Measurements from ENCODE around the gene DDX39B. TPM values are rescaled to one million over a fixed set of nuclear protein-coding genes. Genes with fewer than 3 reads are reported as not detected.

DDX39B gene
- total and polyA plus RNA-seq, 9 of the 15 experiments (the other 6 are each of a cell fraction or from before 2014, with no cell fraction given): 479 to 869 (median 592) TPM

GRCh38 chr6:31521835-31522234 is 20.0 kb downstream of the DDX39B start:
- no peaks in the 10 kb centered on the region for H4K20me1 ChIP-seq (replicated peaks; ENCODE audit: control insufficient read depth, insufficient read depth, low read length)
- DNase-seq (ENCODE audit: extremely low read depth in 1 of 4, low spot score in 3 of 4) (no peak), ATAC-seq (no peak), FAIRE-seq (no peak)
- intact Hi-C loops (cut with micrococcal nuclease) (no loop called here), in situ Hi-C loops (cut with MboI) (no loop called here)
- CTCF ChIA-PET (ENCODE audit: low intra/inter-chr PET ratio): no interaction called here
- H3K9me3 ChIP-seq (replicated peaks; ENCODE audit: control insufficient read depth, insufficient read depth, low read depth, low read length): no peaks in the 10 kb centered on the region
- H3K27ac ChIP-seq (ENCODE audit: extremely low read depth, low read depth, low read length): no peak overlapping the region
- peaks cover 9 to 10% of the 10 kb centered on the region in 2 experiments for H3K4me1 ChIP-seq (replicated peaks in 1 of 2; ENCODE audit: control insufficient read depth in 2 of 2, insufficient read depth in 2 of 2, low read length in 2 of 2)
- no TSS peak for BruUV-seq (replicated peaks)
- POLR2A ChIA-PET: interaction anchor here (1.4 to 4.9 kb wide), 2 partner anchors 10 to 19 kb away, joined by 9 to 27 read pairs; partner anchors contain the start of gene DDX39B
- no peaks in the 10 kb centered on the region for H3K79me2 ChIP-seq (ENCODE audit: control insufficient read depth, insufficient read depth, low read length)
- 0 out of 5 replicates have a peak, but pooled peaks cover 0 to 2% of the 10 kb centered on the region in 2 experiments for H3K27me3 ChIP-seq (ENCODE audit: control insufficient read depth in 2 of 2, insufficient read depth in 2 of 2, low read length in 2 of 2)
- H3K9ac ChIP-seq (ENCODE audit: insufficient read depth in 1 of 2, low read depth in 2 of 2, low read length in 2 of 2): no peak overlapping the region
- no peaks in the 10 kb centered on the region for H3K9me1 ChIP-seq (ENCODE audit: control insufficient read depth, insufficient read depth, low read length)
- peak; percentile 46 for TF ChIP-seq RFX1 (IDR thresholded peaks at IDR 0.05)
- peak; percentile 57; the same call in 1 of the 2 replicates for TF ChIP-seq ZNF384 (IDR thresholded peaks at IDR 0.05; ENCODE audit: low read depth, low read length)
- no peak for TF ChIP-seq NR2F6 (CRISPR knock-in tag; IDR thresholded peaks at IDR 0.05)
- no peak for TF ChIP-seq HDAC8 (tag; IDR thresholded peaks at IDR 0.05)
- no peak for TF ChIP-seq ZSCAN29 (IDR thresholded peaks at IDR 0.05)
- TF ChIP-seq CEBPB (tag; IDR thresholded peaks at IDR 0.05): peak; percentile 21; the same call in 1 of the 2 replicates
- peak; percentile 47 for TF ChIP-seq ATF3 (IDR thresholded peaks at IDR 0.05)
- TF ChIP-seq ATF3 (CRISPR knock-in tag; conservative IDR thresholded peaks at IDR 0.05): no peak
- TF ChIP-seq CEBPG (CRISPR knock-in tag; IDR thresholded peaks at IDR 0.05): no peak
- peak; percentile 23 to 69; a peak in 2 of 4 replicates for TF ChIP-seq CEBPG (tag; conservative IDR thresholded peaks at IDR 0.05 in 1 of 2, IDR thresholded peaks at IDR 0.05 in 1 of 2)
- no peak for TF ChIP-seq NELFE (IDR thresholded peaks at IDR 0.05; ENCODE audit: insufficient read depth, insufficient read length)
- no peak for TF ChIP-seq MIER1 (IDR thresholded peaks at IDR 0.05; ENCODE audit: low read depth)
- no peak for TF ChIP-seq ZNF449 (CRISPR knock-in tag; IDR thresholded peaks at IDR 0.05)
- WGBS (ENCODE audit: insufficient coverage, low coverage, missing lambda C conversion rate): 3% methylated on average over 3 of the region's 3 CpGs
- H3K36me3 ChIP-seq (ENCODE audit: control insufficient read depth, insufficient read depth, low read length): no peaks in the 10 kb centered on the region
- no peak overlapping the region for H3K4me3 ChIP-seq
- H2AFZ ChIP-seq (ENCODE audit: low read depth, low read length): no peak overlapping the region
- no peak overlapping the region for H3K4me2 ChIP-seq (ENCODE audit: insufficient read depth, low read length)
